HCT116 (cell line): Measurements from ENCODE around the gene MTHFD1L. TPM values are rescaled to one million over a fixed set of nuclear protein-coding genes. Genes with fewer than 3 reads are reported as not detected.

ENCODE experiments used
- ATAC-seq: fragments of 200-7000 bp; cut with Tn5 transposase; 2 replicates; pipeline ENCODE4 v1.9.1; 2020; ENCODE audit warnings: mild to moderate bottlenecking, moderate library complexity
- BruUV-seq: library from RNA; stranded (reverse); fragments of 400-500 nt; replicated peaks from 2 replicates; lab custom pipeline; 2021; lab: Mats Ljungman, UMichigan
- CTCF ChIA-PET: fragments of 300-600 bp; sonication (Branson Sonifier 250); formaldehyde crosslinking; loops from one replicate; lab custom pipeline; 2021; ENCODE audit warnings: antibody characterized with exemption; lab: Charles Lee
- POLR2A ChIA-PET: fragments of 300-600, 350-600 bp; sonication (Branson Sonifier 250); formaldehyde crosslinking; loops from one replicate; lab custom pipeline; 2021; ENCODE audit warnings: antibody characterized with exemption; lab: Charles Lee
- RAD21 ChIA-PET, 2 experiments: fragments of 300-600 bp; sonication (Branson Sonifier 250); formaldehyde crosslinking; loops; one replicate each; lab custom pipeline; 2023; ENCODE audit warnings: low total read pairs in 2 of 2; ENCODE audit not compliant: uncharacterized antibody in 2 of 2, unreplicated experiment in 2 of 2, low non-redundant PET in 1 of 2; lab: Charles Lee
- DNase-seq: peaks from one replicate; pipeline ENCODE4 v3.0.0-alpha.2; 2010; ENCODE audit warnings: low read depth, low spot score
- H2AFZ ChIP-seq: fragments of 200-600 bp; shearing (Covaris generic), sonication (generic); 2 replicates; pipeline ENCODE4 v1.6.1; 2017; ENCODE audit warnings: low read depth, mixed run types, mixed read lengths, antibody characterized with exemption, low read length; ENCODE audit not compliant: poor library complexity, severe bottlenecking
- H3K27ac ChIP-seq: 2 replicates; pipeline ENCODE4 v1.5.1; 2012; ENCODE audit warnings: low read depth, low read length
- H3K27me3 ChIP-seq: fragments of 200-600 bp; sonication (generic); 2 replicates; pipeline ENCODE4 v1.6.1; 2016; ENCODE audit warnings: mixed run types, low read length, mixed read lengths; ENCODE audit not compliant: insufficient read depth
- H3K36me3 ChIP-seq, 2 experiments: fragments of 200-500 bp in 1 of 2; fragments of 200-600 bp in 1 of 2; sonication (Bioruptor generic) in 1 of 2; sonication (generic) in 1 of 2; 2 replicates each; pipeline versions ENCODE4 v1.5.1 to v1.6.1; 2014 to 2016; ENCODE audit warnings: low read length in 2 of 2, inconsistent platforms in 1 of 2, mixed read lengths in 1 of 2, mixed run types in 1 of 2; ENCODE audit not compliant: insufficient read depth in 2 of 2, control insufficient read depth in 1 of 2
- H3K4me1 ChIP-seq, 2 experiments: fragments of 200-600 bp in 1 of 2; sonication (generic) in 1 of 2; 2 replicates each; pipeline versions ENCODE4 v1.5.1 to v1.6.1; 2012 to 2017; ENCODE audit warnings: low read length in 2 of 2, inconsistent platforms in 1 of 2, mild to moderate bottlenecking in 1 of 2, mixed read lengths in 1 of 2, mixed run types in 1 of 2, moderate library complexity in 1 of 2; ENCODE audit not compliant: insufficient read depth in 2 of 2, control insufficient read depth in 1 of 2
- H3K4me2 ChIP-seq: fragments of 200-600 bp; sonication (generic); 2 replicates; pipeline ENCODE4 v1.6.1; 2017; ENCODE audit warnings: mixed run types, low read length, mixed read lengths
- H3K4me3 ChIP-seq, 2 experiments: fragments of 200-600 bp in 1 of 2; sonication (generic) in 1 of 2; replicated peaks in 1 of 2; 2 replicates each; pipeline ENCODE4 v1.5.1; 2011 to 2016; ENCODE audit warnings: low read length in 2 of 2, control low read depth in 1 of 2, low read depth in 1 of 2, mild to moderate bottlenecking in 1 of 2, mixed read lengths in 1 of 2, mixed run types in 1 of 2
- H3K79me2 ChIP-seq: fragments of 200-600 bp; sonication (generic); 2 replicates; pipeline ENCODE4 v1.6.1; 2017; ENCODE audit warnings: mild to moderate bottlenecking, mixed run types, low read length, moderate library complexity, mixed read lengths; ENCODE audit not compliant: insufficient read depth
- H3K9ac ChIP-seq: fragments of 200-600 bp; sonication (generic); 2 replicates; pipeline ENCODE4 v1.6.1; 2016; ENCODE audit warnings: low read length, mixed read lengths
- H3K9me2 ChIP-seq: fragments of 200-600 bp; sonication (generic), shearing (Covaris generic); 2 replicates; pipeline ENCODE4 v1.6.1; 2017; ENCODE audit warnings: mixed run types, mild to moderate bottlenecking, moderate library complexity; ENCODE audit not compliant: insufficient read depth
- H3K9me3 ChIP-seq, 2 experiments: fragments of 200-500 bp in 1 of 2; fragments of 200-600 bp in 1 of 2; sonication (Bioruptor generic) in 1 of 2; sonication (generic) in 1 of 2; 2 replicates each; pipeline ENCODE4 v1.6.1; 2014 to 2017; ENCODE audit warnings: low read length in 2 of 2, mixed read lengths in 2 of 2, inconsistent platforms in 1 of 2, low read depth in 1 of 2, mild to moderate bottlenecking in 1 of 2, mixed run types in 1 of 2, moderate library complexity in 1 of 2; ENCODE audit not compliant: control insufficient read depth in 1 of 2, insufficient read depth in 1 of 2
- H4K20me1 ChIP-seq: fragments of 200-600 bp; sonication (generic), shearing (Covaris generic); 2 replicates; pipeline ENCODE4 v1.6.1; 2017; ENCODE audit warnings: mixed run types, mild to moderate bottlenecking, moderate library complexity; ENCODE audit not compliant: insufficient read depth
- CBX3 ChIP-seq: IDR thresholded peaks from 2 replicates; pipeline ENCODE4 v1.6.1; 2012; ENCODE audit warnings: low read depth
- CTCF ChIP-seq, 3 experiments: fragments of 200-600 bp in 1 of 3; sonication (generic) in 1 of 3; IDR thresholded peaks in 2 of 3; conservative IDR thresholded peaks in 1 of 3; 2 replicates each; pipeline ENCODE4 v1.5.1; 2012 to 2017; ENCODE audit warnings: low read depth in 2 of 3, low read length in 2 of 3, antibody characterized with exemption in 1 of 3, borderline replicate concordance in 1 of 3, control low read depth in 1 of 3, mild to moderate bottlenecking in 1 of 3, mixed read lengths in 1 of 3, mixed run types in 1 of 3, moderate library complexity in 1 of 3; ENCODE audit not compliant: insufficient read depth in 1 of 3
- EGR1 ChIP-seq: IDR thresholded peaks from 2 replicates; pipeline ENCODE4 v1.6.1; 2012; ENCODE audit warnings: low read depth
- ELF1 ChIP-seq: IDR thresholded peaks from 2 replicates; pipeline ENCODE4 v1.6.1; 2012; ENCODE audit warnings: low read depth, borderline replicate concordance
- EZH2phosphoT487 ChIP-seq: fragments of 200-600 bp; IDR thresholded peaks from 2 replicates; pipeline ENCODE4 v1.6.1; 2018; ENCODE audit warnings: antibody characterized with exemption, borderline replicate concordance
- JUND ChIP-seq: IDR thresholded peaks from 2 replicates; pipeline ENCODE4 v1.6.1; 2012
- POLR2A ChIP-seq: IDR thresholded peaks from 2 replicates; pipeline ENCODE4 v1.7.0; 2011; ENCODE audit warnings: borderline replicate concordance; ENCODE audit not compliant: insufficient read depth, insufficient read length; ENCODE audit errors: extremely low read depth
- POLR2AphosphoS5 ChIP-seq: IDR thresholded peaks from 2 replicates; pipeline ENCODE4 v1.6.1; 2011; ENCODE audit warnings: mild to moderate bottlenecking, low read depth, low read length, moderate library complexity
- RAD21 ChIP-seq: IDR thresholded peaks from 2 replicates; pipeline ENCODE4 v1.6.1; 2012; ENCODE audit warnings: low read depth, mild to moderate bottlenecking
- REST ChIP-seq: IDR thresholded peaks from 2 replicates; pipeline ENCODE4 v1.6.1; 2012; ENCODE audit warnings: low read depth
- TCF7L2 ChIP-seq: IDR thresholded peaks from 2 replicates; pipeline ENCODE4 v1.7.0; 2011; ENCODE audit warnings: borderline replicate concordance, inconsistent platforms; ENCODE audit not compliant: insufficient read depth, insufficient read length; ENCODE audit errors: extremely low read depth
- YY1 ChIP-seq: IDR thresholded peaks from 2 replicates; pipeline ENCODE4 v1.6.1; 2011; ENCODE audit warnings: low read length, low read depth, moderate library complexity, mild to moderate bottlenecking; ENCODE audit not compliant: insufficient replicate concordance; ENCODE audit errors: extremely low read depth
- ZNF274 ChIP-seq: fragments of 200-500 bp; sonication (Bioruptor generic); IDR thresholded peaks from 2 replicates; pipeline ENCODE4 v1.6.1; 2014; ENCODE audit warnings: mild to moderate bottlenecking, low read depth, low read length, inconsistent platforms
- intact Hi-C: fragments of 100-400 bp; cut with micrococcal nuclease; formaldehyde crosslinking; loops from 2 replicates; pipeline ENCODE4 v1.10.0; 2022
- total RNA-seq: library from RNA; stranded (reverse); gene quantifications from one replicate; pipeline ENCODE4 v1.2.1, GENCODE V29; 2021; ENCODE audit not compliant: unreplicated experiment

The MTHFD1L gene
- total RNA-seq, 1 experiment from 2014 or later = 127 TPM

GRCh38 chr6:150936021-150936555 lies 70.6 kb downstream of the MTHFD1L start:
- H4K20me1 ChIP-seq = no peaks in the 10 kb centered on the region
- BruUV-seq = no TSS peak
- ChIA-PET RAD21 (no interaction called here), POLR2A (no interaction called here), CTCF (no interaction called here)
- no peak overlapping the region for H3K9ac ChIP-seq
- ATAC-seq (no peak), DNase-seq (no peak)
- H3K27ac ChIP-seq = no peak overlapping the region
- H3K27me3 ChIP-seq = no peaks in the 10 kb centered on the region
- no peaks in the 10 kb centered on the region for H3K79me2 ChIP-seq
- H3K9me2 ChIP-seq = no peaks in the 10 kb centered on the region
- H3K4me3 ChIP-seq = no peak overlapping the region
- no peaks in the 10 kb centered on the region for H3K9me3 ChIP-seq
- peaks cover 0 to 31% of the 10 kb centered on the region in 2 experiments; a peak in 2 of 4 replicates for H3K36me3 ChIP-seq
- intact Hi-C loops = no loop called here
- no peak overlapping the region for H2AFZ ChIP-seq
- no peak overlapping the region for H3K4me2 ChIP-seq
- H3K4me1 ChIP-seq = peaks cover 0 to 7% of the 10 kb centered on the region in 2 experiments; a peak in 1 of 4 replicates
- TF ChIP-seq TCF7L2 (no peak), RAD21 (no peak), YY1 (no peak), ZNF274 (no peak)

- H3K4me1 ChIP-seq = peaks cover 0 to 7% of the 10 kb centered on the region in 2 experiments; a peak in 1 of 4 replicates
- H3K4me2 ChIP-seq = no peak overlapping the region
- no peak overlapping the region for H3K27ac ChIP-seq
- no peaks in the 10 kb centered on the region for H4K20me1 ChIP-seq
- no TSS peak for BruUV-seq
- intact Hi-C loops = no loop called here
- no peaks in the 10 kb centered on the region for H3K9me2 ChIP-seq
- H3K9ac ChIP-seq = no peak overlapping the region
- H3K4me3 ChIP-seq = no peak overlapping the region
- ChIA-PET POLR2A (no interaction called here), CTCF (no interaction called here), RAD21 (no interaction called here)
- H3K79me2 ChIP-seq = no peaks in the 10 kb centered on the region
- H2AFZ ChIP-seq = no peak overlapping the region
- no peaks in the 10 kb centered on the region for H3K27me3 ChIP-seq
- DNase-seq = no peak
- ATAC-seq = no peak
- H3K9me3 ChIP-seq = no peaks in the 10 kb centered on the region
- peaks cover 0 to 31% of the 10 kb centered on the region in 2 experiments; a peak in 2 of 4 replicates for H3K36me3 ChIP-seq
- no peak for TF ChIP-seq POLR2A
- no peak for TF ChIP-seq CBX3
- no peak for TF ChIP-seq RAD21
- no peak for TF ChIP-seq EZH2phosphoT487
- no peak for TF ChIP-seq CTCF (IDR thresholded peaks at IDR 0.05 in 2 of 3, conservative IDR thresholded peaks at IDR 0.05 in 1 of 3; ENCODE audit: borderline replicate concordance in 1 of 3, insufficient read depth in 1 of 3, low read depth in 2 of 3, low read length in 2 of 3)
- TF ChIP-seq JUND = no peak
- TF ChIP-seq REST = no peak
- TF ChIP-seq YY1 = no peak
- no peak for TF ChIP-seq ELF1
- no peak for TF ChIP-seq POLR2AphosphoS5
- no peak for TF ChIP-seq EGR1
These were observed 71.8 kb downstream of the MTHFD1L start for GRCh38 chr6:150937132-150937906.
